ENCODE results near the gene EGLN1. TPM values are rescaled to one million over a fixed set of nuclear protein-coding genes. Genes with fewer than 3 reads are reported as not detected.
"Not testable (repeated sequence)": the region's sequence is repeated elsewhere in the genome, so short reads cannot be mapped to it uniquely, and the experiment has no call there.

The EGLN1 gene
- 10 to 100 TPM; 53.2 to 76.7 (median 60.1) TPM for total RNA-seq

GRCh38 chr1:231421971-231422797 lies at the start of gene EGLN1:
TSS of gene EGLN1 (minus strand) at chr1:231422287. CDS start at chr1:231421888, 399 bp downstream.
- Histone ChIP-seq H3K27me3 (no peaks in the 10 kb centered on the region), H3K36me3 (no peaks in the 10 kb centered on the region), H3K27ac (peak within 1 kb of the TSS; percentile 89 to 98 (median 98)), H3K4me1 (peaks cover 0 to 57% (median 22%) of the 10 kb centered on the region in 4 donors), H3K9me3 (no peaks in the 10 kb centered on the region), H3K4me3 (peak within 1 kb of the TSS; percentile 67 to 91 (median 84))
- peak; percentile 58 to 64 for DNase-seq (ENCODE audit: low spot score in 2 of 2)
- WGBS, 2 donors, result 0 to 1% methylated on average over 14 to 73 of the region's 104 CpGs
- TF ChIP-seq CTCF (IDR thresholded peaks at IDR 0.05) (peak; percentile 25 to 49 (median 38)), EP300 (IDR thresholded peaks at IDR 0.05) (peak in 1 of 2 donors; percentile 81), POLR2A (IDR thresholded peaks at IDR 0.05) (peak; percentile 71 to 77)

- H3K4me1 ChIP-seq; H3K27ac ChIP-seq; H3K4me3 ChIP-seq; H3K36me3 ChIP-seq; DNase-seq (ENCODE audit: low spot score in 2 of 2); H3K27me3 ChIP-seq; H3K9me3 ChIP-seq: not testable (repeated sequence)
- 82 to 96% methylated on average over 5 of the region's 5 CpGs for WGBS, 2 donors
These were observed 49.4 kb upstream of the EGLN1 start for GRCh38 chr1:231471500-231471899.

- not testable (repeated sequence) for H3K9me3 ChIP-seq; H3K4me3 ChIP-seq; DNase-seq (ENCODE audit: low spot score in 2 of 2); H3K4me1 ChIP-seq; H3K36me3 ChIP-seq; H3K27me3 ChIP-seq; H3K27ac ChIP-seq
- 89 to 99% methylated on average over 2 of the region's 3 CpGs for WGBS, 2 donors
These were observed 48.9 kb upstream of the EGLN1 start for GRCh38 chr1:231471027-231471426.

GRCh38 chr1:231467986-231468385 lies 45.9 kb upstream of the EGLN1 start:
- WGBS, 2 donors, result 50 to 62% methylated on average over 1 of the region's 1 CpG
- Histone ChIP-seq H3K4me3 (no peak overlapping the region), H3K36me3 (no peaks in the 10 kb centered on the region), H3K4me1 (no peaks in the 10 kb centered on the region), H3K27me3 (no peaks in the 10 kb centered on the region), H3K9me3 (peaks cover 0 to 10% (median 0%) of the 10 kb centered on the region in 4 donors), H3K27ac (no peak overlapping the region)
- no peak for TF ChIP-seq POLR2A (IDR thresholded peaks at IDR 0.05)
- no peak for TF ChIP-seq EP300 (IDR thresholded peaks at IDR 0.05)
- no peak for TF ChIP-seq CTCF (IDR thresholded peaks at IDR 0.05)
- no peak for DNase-seq (ENCODE audit: low spot score in 2 of 2)

GRCh38 chr1:231465051-231465450 lies 43.0 kb upstream of the EGLN1 start:
- Histone ChIP-seq H3K4me3 (no peak overlapping the region), H3K9me3 (peaks cover 0 to 10% (median 0%) of the 10 kb centered on the region in 4 donors), H3K27ac (no peak overlapping the region), H3K27me3 (no peaks in the 10 kb centered on the region), H3K4me1 (no peaks in the 10 kb centered on the region), H3K36me3 (no peaks in the 10 kb centered on the region)
- WGBS, 2 donors, result 82 to 91% methylated on average over 1 of the region's 1 CpG
- no peak for DNase-seq (ENCODE audit: low spot score in 2 of 2)
- TF ChIP-seq CTCF (IDR thresholded peaks at IDR 0.05), result no peak
- no peak for TF ChIP-seq EP300 (IDR thresholded peaks at IDR 0.05)
- TF ChIP-seq POLR2A (IDR thresholded peaks at IDR 0.05), result no peak

DNA sequence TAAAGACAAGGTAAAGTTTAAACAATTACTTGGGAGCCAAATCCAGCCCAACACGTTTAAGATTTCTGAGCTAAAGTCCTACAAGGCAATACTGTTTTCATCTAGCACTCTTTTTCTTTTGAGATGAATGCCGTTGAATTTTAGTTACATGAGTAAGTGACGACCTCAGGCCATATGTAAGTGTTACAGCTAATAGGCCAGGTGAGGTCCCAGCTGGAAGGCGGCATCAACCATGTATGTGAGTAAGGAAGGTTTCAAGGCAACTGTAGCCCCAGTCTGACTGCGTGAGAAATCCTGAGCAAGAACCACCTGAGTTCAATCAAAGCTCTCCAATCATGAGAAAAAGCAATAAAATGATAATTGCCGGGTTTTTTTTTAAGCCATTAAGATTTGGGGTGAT lies 41.5 kb upstream of the EGLN1 start:
- no peak overlapping the region for H3K27ac ChIP-seq
- peaks cover 0 to 11% (median 0%) of the 10 kb centered on the region in 4 donors for H3K9me3 ChIP-seq
- H3K27me3 ChIP-seq, result no peaks in the 10 kb centered on the region
- H3K36me3 ChIP-seq, result no peaks in the 10 kb centered on the region
- no peak for DNase-seq (ENCODE audit: low spot score in 2 of 2)
- H3K4me3 ChIP-seq, result no peak overlapping the region
- H3K4me1 ChIP-seq, result no peaks in the 10 kb centered on the region
- 60 to 62% methylated on average over 6 of the region's 6 CpGs for WGBS, 2 donors
- TF ChIP-seq CTCF (IDR thresholded peaks at IDR 0.05) (no peak), POLR2A (IDR thresholded peaks at IDR 0.05) (no peak), EP300 (IDR thresholded peaks at IDR 0.05) (no peak)

Data from tibial nerve (tissue), 4 donors.